K562 (cell line): ENCODE data around the gene TBC1D2B. TPM values are rescaled to one million over a fixed set of nuclear protein-coding genes. Genes with fewer than 3 reads are reported as not detected.

Experiments used
- MBD2 ChIP-seq: sonication (generic); IDR thresholded peaks from 2 replicates; pipeline ENCODE4 v1.6.1; 2016; ENCODE audit warnings: low read depth, borderline replicate concordance
- polyA plus RNA-seq, 8 experiments: library from polyadenylated mRNA; depleted of rRNA in 4 of 8; stranded (reverse) in 5 of 8; unstranded in 3 of 8; fragments of >200 nt; fragmentation: Nextera tagmentation in 2 of 8; fragmentation: Illumina TruSeq in 1 of 8; extraction: Ambion mirVana in 2 of 8; extraction: Trizol in 1 of 8; gene quantifications; 2 replicates each; pipeline versions ENCODE4 v1.2.1 to v1.2.3, GENCODE V29; 2011 to 2014; ENCODE audit warnings: inconsistent platforms in 1 of 8, missing spikeins in 1 of 8
- total RNA-seq, 7 experiments: library from RNA; depleted of rRNA in 6 of 7; stranded (reverse); fragments of >200 nt in 6 of 7; fragmentation: Illumina TruSeq in 2 of 7; extraction: Trizol in 2 of 7; gene quantifications; 2 replicates each; pipeline versions ENCODE4 v1.2.1 to v1.2.3, GENCODE V29; 2011 to 2021; ENCODE audit warnings: low replicate concordance in 1 of 7
- TF ChIP-seq, protein P1 (sequence below): fragments of 200-800 bp; sonication (Bioruptor generic); IDR thresholded peaks from 2 replicates; pipeline ENCODE4 v1.6.1; 2017; ENCODE audit warnings: missing genetic modification characterization, missing compliant biosample characterization
- TF ChIP-seq, protein P2 (sequence below): sonication (generic); formaldehyde crosslinking; IDR thresholded peaks from 2 replicates; pipeline ENCODE4 v1.8.1; 2023; ENCODE audit warnings: mild to moderate bottlenecking, missing genetic modification reagents
- TF ChIP-seq, protein P3 (sequence below): fragments of 450-650 bp; formaldehyde crosslinking; IDR thresholded peaks from 2 replicates; pipeline ENCODE4 v1.4.0; 2022; ENCODE audit warnings: mild to moderate bottlenecking, moderate library complexity

TBC1D2B gene
- total and polyA plus RNA-seq, 9 of the 15 experiments (the other 6 are each of a cell fraction or from before 2014, with no cell fraction given): 0.15 to 16.3 (median 8.9) TPM

DNA sequence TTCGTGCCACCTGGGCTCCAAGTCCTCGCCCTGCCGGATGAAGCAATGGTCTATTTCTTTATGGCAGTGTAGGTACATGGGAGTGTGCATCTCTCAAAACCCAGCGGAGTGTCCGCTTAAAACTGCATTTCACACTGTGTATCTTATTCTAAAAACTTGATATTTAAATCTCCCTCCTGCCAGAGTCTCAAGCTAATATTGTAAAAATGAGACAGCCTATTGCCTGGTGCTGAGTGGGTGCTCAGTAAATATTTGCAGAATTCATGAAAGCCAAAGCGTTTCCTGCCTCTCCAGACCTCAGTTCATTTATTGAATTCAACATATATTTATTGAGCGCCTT lies 330 bp upstream of the TBC1D2B start (continued):
- no peak for TF ChIP-seq MBD2
- TF ChIP-seq, protein P1, sequence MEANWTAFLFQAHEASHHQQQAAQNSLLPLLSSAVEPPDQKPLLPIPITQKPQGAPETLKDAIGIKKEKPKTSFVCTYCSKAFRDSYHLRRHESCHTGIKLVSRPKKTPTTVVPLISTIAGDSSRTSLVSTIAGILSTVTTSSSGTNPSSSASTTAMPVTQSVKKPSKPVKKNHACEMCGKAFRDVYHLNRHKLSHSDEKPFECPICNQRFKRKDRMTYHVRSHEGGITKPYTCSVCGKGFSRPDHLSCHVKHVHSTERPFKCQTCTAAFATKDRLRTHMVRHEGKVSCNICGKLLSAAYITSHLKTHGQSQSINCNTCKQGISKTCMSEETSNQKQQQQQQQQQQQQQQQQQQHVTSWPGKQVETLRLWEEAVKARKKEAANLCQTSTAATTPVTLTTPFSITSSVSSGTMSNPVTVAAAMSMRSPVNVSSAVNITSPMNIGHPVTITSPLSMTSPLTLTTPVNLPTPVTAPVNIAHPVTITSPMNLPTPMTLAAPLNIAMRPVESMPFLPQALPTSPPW (CRISPR knock-in tag): peak; percentile 22; the same call in 1 of the 2 replicates
- TF ChIP-seq, protein P2, sequence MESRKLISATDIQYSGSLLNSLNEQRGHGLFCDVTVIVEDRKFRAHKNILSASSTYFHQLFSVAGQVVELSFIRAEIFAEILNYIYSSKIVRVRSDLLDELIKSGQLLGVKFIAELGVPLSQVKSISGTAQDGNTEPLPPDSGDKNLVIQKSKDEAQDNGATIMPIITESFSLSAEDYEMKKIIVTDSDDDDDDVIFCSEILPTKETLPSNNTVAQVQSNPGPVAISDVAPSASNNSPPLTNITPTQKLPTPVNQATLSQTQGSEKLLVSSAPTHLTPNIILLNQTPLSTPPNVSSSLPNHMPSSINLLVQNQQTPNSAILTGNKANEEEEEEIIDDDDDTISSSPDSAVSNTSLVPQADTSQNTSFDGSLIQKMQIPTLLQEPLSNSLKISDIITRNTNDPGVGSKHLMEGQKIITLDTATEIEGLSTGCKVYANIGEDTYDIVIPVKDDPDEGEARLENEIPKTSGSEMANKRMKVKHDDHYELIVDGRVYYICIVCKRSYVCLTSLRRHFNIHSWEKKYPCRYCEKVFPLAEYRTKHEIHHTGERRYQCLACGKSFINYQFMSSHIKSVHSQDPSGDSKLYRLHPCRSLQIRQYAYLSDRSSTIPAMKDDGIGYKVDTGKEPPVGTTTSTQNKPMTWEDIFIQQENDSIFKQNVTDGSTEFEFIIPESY (CRISPR knock-in tag): peak; percentile 36; the same call in 1 of the 2 replicates
- TF ChIP-seq, protein P3, sequence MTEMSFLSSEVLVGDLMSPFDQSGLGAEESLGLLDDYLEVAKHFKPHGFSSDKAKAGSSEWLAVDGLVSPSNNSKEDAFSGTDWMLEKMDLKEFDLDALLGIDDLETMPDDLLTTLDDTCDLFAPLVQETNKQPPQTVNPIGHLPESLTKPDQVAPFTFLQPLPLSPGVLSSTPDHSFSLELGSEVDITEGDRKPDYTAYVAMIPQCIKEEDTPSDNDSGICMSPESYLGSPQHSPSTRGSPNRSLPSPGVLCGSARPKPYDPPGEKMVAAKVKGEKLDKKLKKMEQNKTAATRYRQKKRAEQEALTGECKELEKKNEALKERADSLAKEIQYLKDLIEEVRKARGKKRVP: no peak
